HUES48 (cell line): Measurements from ENCODE around the gene CABYR.

ENCODE experiments used
- H3K27ac ChIP-seq: one replicate; pipeline ENCODE4 v1.7.0; 2013; ENCODE audit warnings: low read depth, low read length, inconsistent platforms
- H3K27me3 ChIP-seq: 2 replicates; pipeline ENCODE4 v1.6.1; 2013; ENCODE audit warnings: mild to moderate bottlenecking, low read length; ENCODE audit not compliant: control insufficient read depth, insufficient read depth
- H3K36me3 ChIP-seq: 2 replicates; pipeline ENCODE4 v1.6.1; 2013; ENCODE audit warnings: low read length; ENCODE audit not compliant: control insufficient read depth, insufficient read depth
- H3K4me1 ChIP-seq: 2 replicates; pipeline ENCODE4 v1.6.1; 2013; ENCODE audit warnings: mild to moderate bottlenecking, low read length; ENCODE audit not compliant: control insufficient read depth, insufficient read depth
- H3K4me3 ChIP-seq: 2 replicates; pipeline ENCODE4 v1.5.1; 2013; ENCODE audit warnings: mild to moderate bottlenecking, low read depth, low read length
- H3K9ac ChIP-seq: 2 replicates; pipeline ENCODE4 v1.6.1; 2013; ENCODE audit warnings: mild to moderate bottlenecking, low read depth, low read length, moderate library complexity
- H3K9me3 ChIP-seq: 2 replicates; pipeline ENCODE4 v1.6.1; 2013; ENCODE audit warnings: low read length; ENCODE audit not compliant: control insufficient read depth, insufficient read depth

The CABYR gene

DNA sequence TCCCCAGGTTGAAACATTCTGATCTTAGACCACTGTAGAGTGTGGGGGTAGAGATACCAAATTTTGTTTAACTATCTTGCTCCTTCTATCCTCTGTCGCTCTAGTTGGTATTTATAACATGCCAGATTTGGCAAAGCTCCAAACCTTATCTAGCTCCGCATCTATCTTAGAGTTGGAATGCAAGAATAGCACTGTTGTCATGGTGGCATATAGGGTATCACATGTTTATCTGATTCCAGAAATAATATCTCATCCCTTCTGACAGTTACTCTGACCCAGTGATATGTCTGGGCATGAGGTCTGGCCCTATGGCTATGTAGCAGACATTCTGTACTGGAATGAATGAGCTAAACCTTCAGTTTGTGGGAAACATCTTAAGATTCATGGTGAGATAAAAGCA, 51.7 kb downstream of the CABYR start:
- Histone ChIP-seq H3K4me1 (no peaks in the 10 kb centered on the region), H3K9ac (no peak overlapping the region)

DNA sequence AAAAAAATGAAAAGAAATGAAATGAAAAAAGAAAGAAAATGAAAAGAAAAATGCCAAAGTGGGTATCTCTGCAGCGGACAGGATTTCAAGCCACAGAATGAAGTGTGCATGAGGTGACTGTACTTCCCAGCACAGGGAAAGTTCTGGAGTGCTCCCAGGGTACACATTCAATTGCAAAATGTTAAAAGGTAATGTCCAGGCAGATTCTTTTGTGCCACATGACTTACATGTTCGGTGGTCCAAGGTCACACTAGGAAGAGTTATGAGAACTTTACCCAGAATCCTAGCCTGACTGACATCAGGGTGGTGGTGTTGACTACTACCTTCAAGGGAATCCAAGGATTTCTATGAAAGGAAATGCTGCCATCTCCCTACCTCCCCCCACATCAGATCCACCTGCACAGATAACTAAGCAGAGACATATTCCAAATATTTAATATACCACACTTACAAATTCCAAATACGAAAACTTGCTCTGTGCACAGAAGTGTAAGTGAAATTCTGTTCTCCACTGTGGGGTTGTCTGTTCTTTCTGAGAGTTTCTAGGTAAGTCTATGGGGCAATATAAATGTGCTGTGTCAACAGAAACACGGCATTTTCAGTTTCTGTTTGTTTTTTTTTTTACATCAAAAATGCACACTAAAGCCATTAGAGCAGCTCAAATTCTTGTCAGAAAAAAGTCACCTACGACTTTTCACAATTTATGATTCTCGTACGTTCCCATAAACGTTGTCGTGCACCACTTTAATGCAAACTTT, 56.6 kb downstream of the CABYR start:
- Histone ChIP-seq H3K27me3 (no peaks in the 10 kb centered on the region), H3K9ac (no peak overlapping the region), H3K4me1 (0 out of 2 replicates have a peak, but pooled peaks cover 3% of the 10 kb centered on the region), H3K27ac (no peak overlapping the region), H3K9me3 (no peaks in the 10 kb centered on the region), H3K4me3 (no peak overlapping the region), H3K36me3 (peaks cover 8% of the 10 kb centered on the region)

More for the DNA sequence above, 51.7 kb downstream of the CABYR start:
- Histone ChIP-seq H3K36me3 (peaks cover 12% of the 10 kb centered on the region), H3K27ac (no peak overlapping the region), H3K9me3 (no peaks in the 10 kb centered on the region), H3K27me3 (no peaks in the 10 kb centered on the region), H3K4me3 (no peak overlapping the region)

DNA sequence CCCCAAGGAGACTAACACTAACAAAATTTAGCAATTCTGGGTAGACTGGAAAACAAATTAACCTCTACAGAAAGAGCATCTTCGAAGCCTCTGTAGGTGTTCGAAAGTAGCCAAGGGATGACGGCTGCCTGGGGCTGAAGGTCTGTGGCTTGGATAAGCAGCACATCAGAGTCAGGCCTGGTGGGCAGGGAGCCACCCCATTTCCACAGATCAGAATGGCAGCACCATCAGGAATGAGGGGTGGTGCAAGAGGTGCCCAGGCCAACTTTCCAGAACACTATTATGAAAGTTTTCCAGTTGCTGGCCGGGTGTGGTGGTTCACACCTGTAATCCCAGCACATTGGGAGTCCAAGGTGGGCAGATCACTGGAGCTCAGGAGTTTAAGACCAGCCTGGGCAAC, 57.9 kb downstream of the CABYR start:
- Histone ChIP-seq H3K9me3 (no peaks in the 10 kb centered on the region), H3K27me3 (no peaks in the 10 kb centered on the region), H3K27ac (no peak overlapping the region), H3K4me3 (no peak overlapping the region), H3K4me1 (peaks cover 7% of the 10 kb centered on the region; the same call in 1 of the 2 replicates), H3K36me3 (peaks cover 8% of the 10 kb centered on the region), H3K9ac (no peak overlapping the region)

DNA sequence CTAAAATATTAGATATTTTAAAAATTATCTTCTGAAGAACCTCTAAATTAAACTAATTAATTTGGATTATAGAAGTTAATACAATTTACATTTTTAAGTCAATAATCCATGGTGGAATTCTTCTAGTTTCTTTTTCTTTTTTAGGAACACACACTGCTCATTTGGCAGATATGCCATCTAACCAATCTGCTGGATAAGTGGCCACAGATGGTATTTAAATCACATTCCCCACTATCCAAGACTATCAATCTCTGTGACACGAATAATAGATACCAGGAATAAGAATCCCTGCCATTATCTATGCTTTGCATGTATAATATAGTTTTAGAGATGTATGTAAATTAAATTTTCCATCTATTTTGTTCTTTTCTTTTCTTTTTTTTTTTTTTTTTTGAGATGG, 58.5 kb downstream of the CABYR start:
- peaks cover 8% of the 10 kb centered on the region for H3K36me3 ChIP-seq
- no peak overlapping the region for H3K4me3 ChIP-seq
- H3K9me3 ChIP-seq = no peaks in the 10 kb centered on the region
- H3K9ac ChIP-seq = no peak overlapping the region
- no peaks in the 10 kb centered on the region for H3K27me3 ChIP-seq
- peaks cover 7% of the 10 kb centered on the region; the same call in 1 of the 2 replicates for H3K4me1 ChIP-seq
- no peak overlapping the region for H3K27ac ChIP-seq

DNA sequence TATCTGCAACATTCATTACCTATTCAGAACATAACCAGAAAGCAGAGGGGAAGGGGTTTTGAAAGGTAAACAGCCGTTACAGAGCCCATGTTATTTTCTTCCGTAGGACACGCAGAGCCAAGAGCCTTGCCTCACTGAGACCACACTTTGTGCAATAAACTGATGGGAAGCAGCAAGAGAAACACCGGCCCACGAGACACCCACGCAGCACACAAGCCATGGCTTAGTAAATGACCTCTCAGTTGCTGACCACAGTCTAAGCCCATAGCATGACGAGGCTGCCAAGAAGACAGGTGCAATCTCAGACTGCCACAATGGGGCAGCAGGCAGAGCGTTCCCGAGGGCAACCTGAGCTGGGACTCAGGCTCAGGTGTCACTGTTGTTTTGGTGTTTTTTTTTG, 59.6 kb downstream of the CABYR start:
- H3K36me3 ChIP-seq = peaks cover 8% of the 10 kb centered on the region

DNA sequence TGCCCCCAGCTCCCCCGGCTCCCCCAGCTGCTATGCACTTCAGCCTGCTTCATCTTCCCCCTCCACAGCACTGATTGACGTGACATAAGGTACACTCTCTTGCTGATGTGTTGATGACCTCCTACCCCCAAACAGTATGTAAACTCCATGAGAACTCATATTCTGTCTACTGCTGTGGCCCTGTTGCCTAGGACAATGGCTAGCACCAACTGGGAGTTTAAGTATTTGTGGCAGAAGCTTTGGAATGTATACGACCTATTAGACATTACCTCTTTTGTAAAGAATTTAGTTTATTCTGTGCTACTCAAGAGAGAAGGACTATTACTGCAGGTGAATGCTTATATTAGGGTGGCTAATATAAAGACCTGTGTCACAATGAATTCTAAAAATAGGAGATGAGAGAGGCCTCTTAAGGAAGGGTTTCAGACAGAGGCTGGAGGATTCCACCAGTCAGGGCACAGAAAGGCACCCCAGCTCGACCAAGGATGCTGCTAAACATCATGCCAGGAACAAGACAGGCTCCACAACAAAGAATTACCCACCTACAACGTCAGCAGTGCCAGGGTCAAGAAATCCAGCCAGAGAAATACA, 60.6 kb downstream of the CABYR start:
- Histone ChIP-seq H3K27me3 (no peaks in the 10 kb centered on the region), H3K9ac (no peak overlapping the region), H3K27ac (no peak overlapping the region), H3K36me3 (peaks cover 8% of the 10 kb centered on the region), H3K4me3 (no peak overlapping the region), H3K9me3 (no peaks in the 10 kb centered on the region), H3K4me1 (peaks cover 7% of the 10 kb centered on the region; the same call in 1 of the 2 replicates)

More for the DNA sequence above, 59.6 kb downstream of the CABYR start:
- Histone ChIP-seq H3K4me3 (no peak overlapping the region), H3K9ac (no peak overlapping the region), H3K4me1 (peaks cover 7% of the 10 kb centered on the region; the same call in 1 of the 2 replicates), H3K9me3 (no peaks in the 10 kb centered on the region), H3K27ac (no peak overlapping the region), H3K27me3 (no peaks in the 10 kb centered on the region)

DNA sequence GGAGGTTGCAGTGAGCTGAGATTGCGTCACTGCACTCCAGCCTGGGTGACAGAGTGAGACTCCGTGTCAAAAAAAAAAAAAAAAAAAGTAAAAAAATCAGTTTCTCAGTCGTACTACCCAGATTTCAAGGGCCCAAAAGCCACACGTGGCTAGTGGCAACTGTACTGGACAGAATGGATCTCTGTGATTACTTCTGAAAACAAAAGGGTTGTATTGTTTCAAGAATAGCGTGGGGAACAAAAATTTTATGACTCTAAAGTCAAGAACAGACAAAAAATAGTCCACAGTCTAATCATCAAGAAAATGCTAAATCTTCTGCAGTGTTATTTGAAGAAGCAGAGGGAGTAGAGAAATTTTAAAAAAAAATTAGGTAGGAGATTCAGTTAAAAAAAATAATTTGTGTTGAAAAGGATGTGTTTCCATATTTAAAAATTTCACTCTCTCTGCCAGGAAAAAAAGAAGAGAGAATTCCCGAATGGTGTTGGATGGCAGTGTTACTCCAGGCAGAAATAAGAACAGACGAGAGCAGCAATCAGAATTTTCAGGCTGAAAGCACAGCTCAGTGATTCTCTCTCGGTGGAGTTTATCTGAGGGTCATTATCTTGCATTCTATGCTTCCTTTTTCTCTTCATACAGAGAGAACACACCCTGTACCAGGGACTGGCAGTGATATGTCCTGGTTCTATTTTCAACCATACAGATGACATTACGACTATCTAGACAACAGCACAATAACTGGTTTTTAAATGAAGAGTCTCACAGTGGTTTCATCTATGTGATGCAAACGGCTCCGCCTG, 61.8 kb downstream of the CABYR start:
- Histone ChIP-seq H3K27me3 (no peaks in the 10 kb centered on the region), H3K9ac (0 out of 2 replicates have a peak overlapping the region, but pooled peaks have one; percentile 36), H3K9me3 (no peaks in the 10 kb centered on the region), H3K4me1 (peaks cover 7% of the 10 kb centered on the region; the same call in 1 of the 2 replicates), H3K36me3 (0 out of 2 replicates have a peak, but pooled peaks cover under 1% of the 10 kb centered on the region), H3K4me3 (no peak overlapping the region), H3K27ac (no peak overlapping the region)

DNA sequence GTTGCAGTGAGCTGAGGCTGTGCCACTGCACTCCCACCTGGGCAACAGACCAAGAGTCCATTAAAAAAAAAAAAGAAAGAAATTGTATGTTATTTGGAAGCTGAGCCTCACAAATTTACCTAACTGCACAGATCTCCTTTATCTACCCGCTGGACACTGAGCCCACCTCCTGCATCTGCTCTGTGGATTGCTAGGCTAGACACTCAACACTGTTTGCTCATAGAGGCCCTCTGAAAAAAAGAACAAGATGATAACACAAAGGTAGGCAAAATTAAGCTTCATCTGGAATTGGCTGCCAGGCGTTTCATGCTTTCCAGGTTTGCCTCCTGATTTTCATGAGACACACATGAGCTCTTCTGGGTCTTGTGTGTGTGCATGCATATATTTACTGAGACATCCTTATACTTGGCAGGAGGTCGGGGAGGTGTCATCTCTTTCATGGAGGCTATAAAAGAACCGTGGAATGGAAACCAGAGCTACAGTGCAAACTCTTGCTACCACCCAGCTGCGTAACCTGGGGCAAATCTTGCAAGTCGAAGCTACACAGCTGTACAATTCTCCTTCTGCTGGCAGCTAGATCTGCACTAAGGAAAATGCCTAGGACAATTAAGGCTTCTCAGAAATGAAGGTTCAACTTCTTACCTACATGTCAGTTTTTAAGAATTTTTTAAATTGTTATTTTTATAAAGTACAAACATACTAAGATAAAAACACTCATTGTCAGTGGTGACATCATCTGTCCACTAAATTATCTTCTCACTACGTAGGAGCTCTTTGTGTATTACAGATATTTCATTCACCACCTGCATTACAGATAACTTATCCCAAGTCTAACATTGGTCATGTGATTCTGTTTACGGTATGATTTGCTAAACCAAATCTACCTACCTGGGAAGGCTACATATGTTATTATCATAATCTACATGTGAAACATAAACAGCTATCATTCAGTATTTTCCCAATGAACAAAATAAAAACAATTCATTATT, 63.1 kb downstream of the CABYR start:
- Histone ChIP-seq H3K9me3 (no peaks in the 10 kb centered on the region), H3K4me1 (peaks cover 7% of the 10 kb centered on the region; the same call in 1 of the 2 replicates), H3K27me3 (no peaks in the 10 kb centered on the region), H3K36me3 (no peaks in the 10 kb centered on the region), H3K4me3 (no peak overlapping the region), H3K27ac (no peak overlapping the region), H3K9ac (no peak overlapping the region)

DNA sequence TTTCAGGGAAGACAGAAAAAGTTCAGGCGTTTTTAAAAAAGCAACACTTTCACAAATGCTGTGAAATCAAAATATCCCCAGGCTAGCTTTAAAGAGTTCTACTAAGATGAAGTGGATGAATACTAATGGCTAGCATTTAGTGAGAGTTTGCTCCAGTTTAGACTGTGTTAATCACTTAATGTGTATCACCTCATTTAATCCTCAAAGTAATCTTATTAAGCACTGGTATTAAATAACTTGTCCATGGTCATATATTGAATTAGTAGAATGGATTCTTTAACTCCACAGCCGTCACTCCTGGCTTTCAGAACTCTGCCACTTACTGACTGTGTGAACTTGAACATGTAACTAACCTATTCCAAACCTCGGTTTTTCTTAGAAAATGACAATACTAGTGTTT, 66.0 kb downstream of the CABYR start:
- no peaks in the 10 kb centered on the region for H3K36me3 ChIP-seq
- no peak overlapping the region for H3K9ac ChIP-seq
- H3K9me3 ChIP-seq = no peaks in the 10 kb centered on the region
- no peak overlapping the region for H3K27ac ChIP-seq
- H3K27me3 ChIP-seq = no peaks in the 10 kb centered on the region
- no peak overlapping the region for H3K4me3 ChIP-seq
- H3K4me1 ChIP-seq = peaks cover 19% of the 10 kb centered on the region
